Gastroesophageal sphincter (tissue), 3 donors: Measurements from ENCODE around the gene DSCAML1.

Experiments used
- CTCF ChIP-seq, 4 experiments: fragments of 200-600 bp in 2 of 4; fragments of 450-650 bp in 2 of 4; sonication (generic) in 1 of 4; IDR thresholded peaks; one replicate each; pipeline ENCODE4 v1.5.1; 2017 to 2019; ENCODE audit warnings: antibody characterized with exemption in 4 of 4, mild to moderate bottlenecking in 2 of 4, moderate library complexity in 2 of 4
- EP300 ChIP-seq: sonication (generic); formaldehyde crosslinking; IDR thresholded peaks from one replicate; pipeline ENCODE4 v1.6.1; 2017; ENCODE audit warnings: antibody characterized with exemption, mild to moderate bottlenecking

GRCh38 chr11:117821431-117821830, 24.4 kb upstream of the DSCAML1 start:
- no peak for TF ChIP-seq CTCF (IDR thresholded peaks at IDR 0.05)
- no peak for TF ChIP-seq EP300
